IPS-15b (cell line): ENCODE data around the gene HDAC8.

ENCODE experiments used
- H3K27me3 ChIP-seq: one replicate; pipeline ENCODE4 v1.6.1; 2013; ENCODE audit warnings: low read length; ENCODE audit not compliant: control insufficient read depth, insufficient read depth
- H3K36me3 ChIP-seq: one replicate; pipeline ENCODE4 v1.6.1; 2013; ENCODE audit warnings: low read length; ENCODE audit not compliant: control insufficient read depth, insufficient read depth
- H3K4me1 ChIP-seq: one replicate; pipeline ENCODE4 v1.6.1; 2013; ENCODE audit warnings: mild to moderate bottlenecking, low read length; ENCODE audit not compliant: control insufficient read depth, insufficient read depth
- H3K4me3 ChIP-seq: one replicate; pipeline ENCODE4 v1.5.1; 2013; ENCODE audit warnings: low read depth, low read length
- H3K9ac ChIP-seq: one replicate; pipeline ENCODE4 v1.6.1; 2013; ENCODE audit warnings: low read depth, mild to moderate bottlenecking, low read length
- H3K9me3 ChIP-seq: one replicate; pipeline ENCODE4 v1.6.1; 2013; ENCODE audit warnings: mild to moderate bottlenecking, low read length; ENCODE audit not compliant: control insufficient read depth, insufficient read depth

Gene HDAC8

GRCh38 chrX:72393836-72394517, 178.7 kb downstream of the HDAC8 start:
- Histone ChIP-seq H3K4me3 (no peak overlapping the region), H3K27me3 (no peaks in the 10 kb centered on the region), H3K9ac (no peak overlapping the region), H3K36me3 (no peaks in the 10 kb centered on the region), H3K9me3 (peaks cover 4% of the 10 kb centered on the region), H3K4me1 (no peaks in the 10 kb centered on the region)

GRCh38 chrX:72392816-72393800, 179.5 kb downstream of the HDAC8 start:
- Histone ChIP-seq H3K9me3 (peaks cover 4% of the 10 kb centered on the region), H3K27me3 (no peaks in the 10 kb centered on the region), H3K9ac (no peak overlapping the region), H3K4me1 (no peaks in the 10 kb centered on the region), H3K4me3 (no peak overlapping the region), H3K36me3 (no peaks in the 10 kb centered on the region)

DNA sequence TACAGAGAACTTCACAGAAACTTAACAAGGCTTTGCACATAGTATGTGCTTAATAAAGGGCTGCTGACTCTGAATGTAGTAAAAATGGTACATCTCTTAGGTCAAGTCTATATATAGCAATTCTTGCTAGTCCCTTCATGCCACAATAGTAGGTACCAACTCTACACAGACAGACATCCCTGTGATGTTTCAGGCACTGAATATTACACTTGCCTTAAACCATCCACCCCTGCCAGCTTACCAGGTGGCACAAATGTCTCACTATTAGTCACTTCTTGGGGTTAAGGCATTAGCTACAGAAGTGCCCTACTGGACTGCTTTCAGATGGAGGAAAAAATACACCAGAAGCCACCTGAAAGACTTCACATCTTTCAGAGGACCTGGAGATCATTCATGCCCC, 180.6 kb downstream of the HDAC8 start:
- Histone ChIP-seq H3K9me3 (peaks cover 4% of the 10 kb centered on the region), H3K36me3 (no peaks in the 10 kb centered on the region), H3K4me3 (no peak overlapping the region), H3K27me3 (no peaks in the 10 kb centered on the region), H3K9ac (no peak overlapping the region), H3K4me1 (no peaks in the 10 kb centered on the region)

DNA sequence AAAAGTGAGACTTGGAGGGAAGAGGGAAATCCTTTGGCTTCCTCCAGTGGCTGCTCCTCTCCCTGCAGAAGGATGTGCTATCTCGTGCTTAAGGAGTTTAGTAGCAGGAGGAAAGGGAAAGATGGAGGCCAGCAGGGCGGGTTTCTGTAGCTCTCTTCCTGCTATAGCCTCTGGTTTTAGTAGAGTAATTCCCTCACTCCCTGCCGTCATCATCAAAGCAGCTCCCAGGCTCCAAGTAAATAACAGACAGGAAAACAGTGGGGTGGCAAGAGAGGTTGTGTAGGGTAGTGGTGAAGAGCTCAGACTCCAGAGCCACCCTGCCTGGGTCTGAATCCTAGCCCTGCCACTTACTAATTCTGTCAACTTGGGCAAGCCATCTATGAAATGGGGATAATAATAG, 185.4 kb downstream of the HDAC8 start:
- Histone ChIP-seq H3K27me3 (no peaks in the 10 kb centered on the region), H3K9me3 (no peaks in the 10 kb centered on the region), H3K36me3 (no peaks in the 10 kb centered on the region), H3K4me3 (no peak overlapping the region), H3K9ac (no peak overlapping the region), H3K4me1 (no peaks in the 10 kb centered on the region)

- H3K27me3 ChIP-seq: no peaks in the 10 kb centered on the region
- no peaks in the 10 kb centered on the region for H3K36me3 ChIP-seq
- no peak overlapping the region for H3K9ac ChIP-seq
- no peak overlapping the region for H3K4me3 ChIP-seq
- no peaks in the 10 kb centered on the region for H3K9me3 ChIP-seq
- H3K4me1 ChIP-seq: no peaks in the 10 kb centered on the region
Measured at GRCh38 chrX:72382202-72382595, 190.4 kb downstream of the HDAC8 start.

- Histone ChIP-seq H3K9ac (no peak overlapping the region), H3K27me3 (no peaks in the 10 kb centered on the region), H3K4me1 (no peaks in the 10 kb centered on the region), H3K9me3 (no peaks in the 10 kb centered on the region), H3K4me3 (no peak overlapping the region), H3K36me3 (no peaks in the 10 kb centered on the region)
Measured at GRCh38 chrX:72381439-72382201, 191.0 kb downstream of the HDAC8 start.

DNA sequence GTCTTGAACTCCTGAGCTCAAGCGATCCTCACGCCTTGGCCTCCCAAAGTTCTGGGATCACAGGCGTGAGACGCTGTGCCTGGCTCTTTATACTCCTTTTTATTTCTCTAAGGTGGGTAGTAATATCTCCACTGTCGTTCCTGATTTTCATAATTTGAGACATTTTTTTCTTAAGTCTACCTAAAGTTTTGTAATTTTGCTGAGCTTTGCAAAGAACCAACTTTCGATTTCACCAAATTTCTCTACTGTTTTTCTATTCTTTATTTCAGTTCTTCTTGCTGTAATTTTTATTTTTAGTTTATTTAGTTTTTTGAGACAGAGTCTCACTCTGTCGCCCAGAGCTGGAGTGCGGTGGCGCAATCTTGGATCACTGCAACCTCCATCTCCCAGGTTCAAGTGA, 196.5 kb downstream of the HDAC8 start:
- Histone ChIP-seq H3K4me1 (no peaks in the 10 kb centered on the region), H3K4me3 (no peak overlapping the region), H3K27me3 (no peaks in the 10 kb centered on the region), H3K9ac (no peak overlapping the region), H3K9me3 (no peaks in the 10 kb centered on the region), H3K36me3 (no peaks in the 10 kb centered on the region)

- H3K27me3 ChIP-seq: no peaks in the 10 kb centered on the region
- H3K9ac ChIP-seq: no peak overlapping the region
- H3K4me1 ChIP-seq: no peaks in the 10 kb centered on the region
- no peak overlapping the region for H3K4me3 ChIP-seq
- H3K9me3 ChIP-seq: no peaks in the 10 kb centered on the region
- no peaks in the 10 kb centered on the region for H3K36me3 ChIP-seq
Measured at GRCh38 chrX:72373136-72373535, 199.5 kb downstream of the HDAC8 start.

- no peaks in the 10 kb centered on the region for H3K9me3 ChIP-seq
- H3K4me1 ChIP-seq: no peaks in the 10 kb centered on the region
- no peaks in the 10 kb centered on the region for H3K27me3 ChIP-seq
- no peaks in the 10 kb centered on the region for H3K36me3 ChIP-seq
- H3K9ac ChIP-seq: no peak overlapping the region
- no peak overlapping the region for H3K4me3 ChIP-seq
Measured at GRCh38 chrX:72372735-72373134, 199.9 kb downstream of the HDAC8 start.

GRCh38 chrX:72371405-72371804, 201.2 kb downstream of the HDAC8 start:
- Histone ChIP-seq H3K27me3 (no peaks in the 10 kb centered on the region), H3K4me3 (no peak overlapping the region), H3K9me3 (no peaks in the 10 kb centered on the region), H3K9ac (no peak overlapping the region), H3K4me1 (no peaks in the 10 kb centered on the region), H3K36me3 (no peaks in the 10 kb centered on the region)

DNA sequence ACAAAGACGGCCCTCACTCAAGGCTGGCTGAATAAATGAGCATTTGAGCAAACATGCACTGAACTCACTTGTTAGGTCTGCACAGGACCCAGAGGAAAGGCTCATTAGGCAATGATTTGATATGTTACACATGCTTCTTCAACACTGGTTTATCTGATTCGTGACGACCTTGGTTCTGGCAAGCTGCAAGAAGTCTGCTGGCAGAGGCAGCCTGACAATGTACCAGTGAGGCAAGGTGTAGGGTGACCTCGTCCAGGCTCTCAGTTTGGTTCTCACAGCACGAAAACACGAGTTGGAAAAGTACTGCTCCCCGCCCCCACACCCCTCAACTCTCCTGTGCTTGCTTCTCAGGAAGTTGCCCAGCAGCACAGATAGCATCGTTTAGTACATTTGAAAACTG, 203.8 kb downstream of the HDAC8 start:
- no peaks in the 10 kb centered on the region for H3K4me1 ChIP-seq
- no peaks in the 10 kb centered on the region for H3K36me3 ChIP-seq
- no peaks in the 10 kb centered on the region for H3K9me3 ChIP-seq
- no peak overlapping the region for H3K4me3 ChIP-seq
- no peaks in the 10 kb centered on the region for H3K27me3 ChIP-seq
- H3K9ac ChIP-seq: no peak overlapping the region
